H9 (cell line): ENCODE measurements around the gene TANK. TPM values are rescaled to one million over a fixed set of nuclear protein-coding genes. Genes with fewer than 3 reads are reported as not detected.

Source experiments
- DNase-seq: peaks from one replicate; pipeline ENCODE4 v3.0.0-alpha.2; 2017
- H2AFZ ChIP-seq: one replicate; pipeline ENCODE4 v1.6.1; 2013; ENCODE audit warnings: mild to moderate bottlenecking, low read length, control low read depth, moderate library complexity
- H2AK5ac ChIP-seq: 2 replicates; pipeline ENCODE4 v1.6.1; 2013; ENCODE audit warnings: low read length, control low read depth, mixed read lengths; ENCODE audit not compliant: insufficient read length
- H2BK120ac ChIP-seq: one replicate; pipeline ENCODE4 v1.6.1; 2013; ENCODE audit warnings: low read depth, mild to moderate bottlenecking, low read length, control low read depth, inconsistent platforms; ENCODE audit not compliant: poor library complexity, severe bottlenecking
- H2BK12ac ChIP-seq: 2 replicates; pipeline ENCODE4 v1.6.1; 2013; ENCODE audit warnings: low read length, control low read depth, mixed read lengths, low read depth; ENCODE audit not compliant: insufficient read length
- H2BK15ac ChIP-seq: 2 replicates; pipeline ENCODE4 v1.6.1; 2013; ENCODE audit warnings: low read depth, low read length, control low read depth
- H2BK20ac ChIP-seq: one replicate; pipeline ENCODE4 v1.6.1; 2013; ENCODE audit warnings: low read depth, mild to moderate bottlenecking, low read length, control low read depth, inconsistent platforms; ENCODE audit not compliant: poor library complexity, severe bottlenecking
- H2BK5ac ChIP-seq: 2 replicates; pipeline ENCODE4 v1.6.1; 2013; ENCODE audit warnings: low read length, control low read depth, mixed read lengths; ENCODE audit not compliant: insufficient read length
- H3K14ac ChIP-seq: 2 replicates; pipeline ENCODE4 v1.6.1; 2013; ENCODE audit warnings: low read length, control low read depth; ENCODE audit not compliant: insufficient read depth
- H3K18ac ChIP-seq: 2 replicates; pipeline ENCODE4 v1.6.1; 2013; ENCODE audit warnings: low read depth, mild to moderate bottlenecking, mixed read lengths, low read length, control low read depth; ENCODE audit not compliant: insufficient read length
- H3K23ac ChIP-seq: 2 replicates; pipeline ENCODE4 v1.6.1; 2013; ENCODE audit warnings: low read length, control low read depth, mixed read lengths, low read depth; ENCODE audit not compliant: insufficient read length
- H3K23me2 ChIP-seq: 2 replicates; pipeline ENCODE4 v1.6.1; 2013; ENCODE audit warnings: low read depth, mild to moderate bottlenecking, mixed read lengths, low read length, control low read depth; ENCODE audit not compliant: insufficient read length, poor library complexity, severe bottlenecking
- H3K27ac ChIP-seq: 2 replicates; pipeline ENCODE4 v1.5.1; 2013; ENCODE audit warnings: low read length, control low read depth, mixed read lengths, low read depth; ENCODE audit not compliant: insufficient read length
- H3K27me3 ChIP-seq: 2 replicates; pipeline ENCODE4 v1.6.1; 2013; ENCODE audit warnings: low read length, control low read depth, inconsistent platforms; ENCODE audit not compliant: insufficient read depth
- H3K4ac ChIP-seq: 2 replicates; pipeline ENCODE4 v1.6.1; 2013; ENCODE audit warnings: low read depth, mild to moderate bottlenecking, control low read depth, inconsistent platforms, low read length, moderate library complexity
- H3K4me1 ChIP-seq: 2 replicates; pipeline ENCODE4 v1.6.1; 2013; ENCODE audit warnings: low read length, control low read depth, inconsistent platforms; ENCODE audit not compliant: insufficient read depth
- H3K4me2 ChIP-seq: 2 replicates; pipeline ENCODE4 v1.6.1; 2013; ENCODE audit warnings: low read length, control low read depth, mixed read lengths; ENCODE audit not compliant: insufficient read length, insufficient read depth
- H3K56ac ChIP-seq: 2 replicates; pipeline ENCODE4 v1.6.1; 2013; ENCODE audit warnings: low read depth, mild to moderate bottlenecking, mixed read lengths, low read length, control low read depth; ENCODE audit not compliant: insufficient read length
- H3K79me1 ChIP-seq: 2 replicates; pipeline ENCODE4 v1.6.1; 2013; ENCODE audit warnings: low read depth, mild to moderate bottlenecking, moderate library complexity, low read length, control low read depth, inconsistent platforms; ENCODE audit not compliant: insufficient read depth, poor library complexity, severe bottlenecking
- H3K79me2 ChIP-seq: 2 replicates; pipeline ENCODE4 v1.6.1; 2013; ENCODE audit warnings: low read length, control low read depth, inconsistent platforms; ENCODE audit not compliant: insufficient read depth
- H3K9ac ChIP-seq: 2 replicates; pipeline ENCODE4 v1.6.1; 2013; ENCODE audit warnings: low read length, control low read depth, mixed read lengths; ENCODE audit not compliant: insufficient read length; ENCODE audit errors: extremely low read depth
- H3K9me3 ChIP-seq: one replicate; pipeline ENCODE4 v1.6.1; 2013; ENCODE audit warnings: low read depth, low read length, inconsistent platforms; ENCODE audit not compliant: control insufficient read depth
- H3T11ph ChIP-seq: one replicate; pipeline ENCODE4 v1.6.1; 2013; ENCODE audit warnings: mild to moderate bottlenecking, low read length, control low read depth, inconsistent platforms
- H4K20me1 ChIP-seq: one replicate; pipeline ENCODE4 v1.6.1; 2013; ENCODE audit not compliant: control insufficient read depth, insufficient read length, insufficient read depth
- H4K5ac ChIP-seq: 2 replicates; pipeline ENCODE4 v1.6.1; 2013; ENCODE audit warnings: low read depth, mild to moderate bottlenecking, mixed read lengths, low read length, control low read depth; ENCODE audit not compliant: insufficient read length
- H4K8ac ChIP-seq: replicated peaks from 2 replicates; pipeline ENCODE4 v1.6.1; 2013; ENCODE audit warnings: low read length, control low read depth, mixed read lengths, low read depth; ENCODE audit not compliant: insufficient read length
- H4K91ac ChIP-seq: 2 replicates; pipeline ENCODE4 v1.6.1; 2013; ENCODE audit warnings: low read depth, mild to moderate bottlenecking, moderate library complexity, mixed read lengths, low read length, control low read depth; ENCODE audit not compliant: insufficient read length
- H3K27ac Mint-ChIP-seq, 3 experiments: 2 replicates in 2 of 3; 3 replicates in 1 of 3; pipeline ENCODE4 v1.8.0; 2020 to 2021; ENCODE audit warnings: mixed read lengths in 3 of 3, mild to moderate bottlenecking in 1 of 3, moderate library complexity in 1 of 3
- H3K27me3 Mint-ChIP-seq: 2 replicates; pipeline ENCODE4 v1.8.0; 2021; ENCODE audit warnings: low read depth, mild to moderate bottlenecking, moderate library complexity, mixed read lengths
- H3K36me3 Mint-ChIP-seq, 3 experiments: 2 replicates in 2 of 3; 3 replicates in 1 of 3; pipeline ENCODE4 v1.8.0; 2020 to 2021; ENCODE audit warnings: low read depth in 3 of 3, mixed read lengths in 3 of 3; ENCODE audit not compliant: insufficient read depth in 1 of 3
- H3K4me1 Mint-ChIP-seq, 2 experiments: 2 replicates each; pipeline ENCODE4 v1.8.0; 2020; ENCODE audit warnings: mixed read lengths in 2 of 2
- H3K4me3 Mint-ChIP-seq, 2 experiments: 2 replicates in 1 of 2; 3 replicates in 1 of 2; pipeline ENCODE4 v1.8.0; 2020 to 2021; ENCODE audit warnings: mild to moderate bottlenecking in 2 of 2, mixed read lengths in 2 of 2, moderate library complexity in 1 of 2
- H3K9me3 Mint-ChIP-seq, 2 experiments: 2 replicates in 1 of 2; 3 replicates in 1 of 2; pipeline ENCODE4 v1.8.0; 2020; ENCODE audit warnings: mild to moderate bottlenecking in 2 of 2, mixed read lengths in 2 of 2, moderate library complexity in 1 of 2
- CTCF ChIP-seq: fragments of 200-600 bp; sonication (generic); conservative IDR thresholded peaks from 3 replicates; pipeline ENCODE4 v1.8.0; 2021; ENCODE audit warnings: antibody characterized with exemption, mild to moderate bottlenecking
- WGBS: extraction: QIAGEN DNeasy Blood & Tissue Kit; methylation state at CpG from one replicate; pipeline ENCODE4 v1.1.7; 2013; ENCODE audit warnings: missing lambda C conversion rate, low lambda C conversion rate, mixed read lengths; ENCODE audit not compliant: insufficient read length; ENCODE audit errors: extremely low coverage; 5-methylcytosine and 5-hydroxymethylcytosine counted together
- total RNA-seq: library from RNA; stranded (reverse); gene quantifications from 2 replicates; pipeline ENCODE4 v1.2.1, GENCODE V29; 2021

The TANK gene
- total RNA-seq, 1 experiment from 2014 or later = 23.9 TPM

DNA sequence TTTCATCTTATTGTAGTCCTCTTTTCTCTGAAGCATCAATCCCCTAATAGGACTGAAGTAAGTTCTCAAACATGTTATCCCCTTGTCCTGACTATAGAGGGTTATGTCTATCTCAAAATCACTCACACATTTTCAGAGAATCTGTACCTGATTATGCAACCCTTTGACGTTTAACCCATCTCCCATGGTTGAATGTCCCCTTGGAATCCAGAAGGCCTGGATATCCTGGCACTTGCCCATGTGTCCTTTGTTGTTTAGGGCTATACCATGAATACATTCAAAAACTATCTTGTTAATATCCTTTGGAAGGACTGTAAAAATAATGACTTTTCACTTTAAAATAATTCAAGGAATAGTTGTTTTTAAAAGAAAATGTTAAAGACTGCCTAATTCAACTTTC, 81.7 kb downstream of the TANK start:
- H3K23me2 ChIP-seq = peaks cover 24% of the 10 kb centered on the region
- H2BK12ac ChIP-seq = no peak overlapping the region
- Mint-ChIP-seq H3K36me3 (no peaks in the 10 kb centered on the region; a peak in 1 of 7 replicates), H3K4me1 (peaks cover 42 to 46% of the 10 kb centered on the region in 2 experiments), H3K9me3 (no peaks in the 10 kb centered on the region; a peak in 1 of 5 replicates), H3K27me3 (peaks cover 51% of the 10 kb centered on the region), H3K27ac (no peak overlapping the region), H3K4me3 (no peak overlapping the region)
- no peak overlapping the region for H3T11ph ChIP-seq
- no peak overlapping the region for H2BK120ac ChIP-seq
- no peak overlapping the region for H3K9ac ChIP-seq
- no peaks in the 10 kb centered on the region for H3K79me1 ChIP-seq
- no peak overlapping the region for H4K91ac ChIP-seq
- H3K23ac ChIP-seq = no peak overlapping the region
- no peaks in the 10 kb centered on the region for H3K79me2 ChIP-seq
- H3K4me1 ChIP-seq = peaks cover 7% of the 10 kb centered on the region; the same call in 1 of the 2 replicates
- H2BK5ac ChIP-seq = no peak overlapping the region
- H4K5ac ChIP-seq = no peak overlapping the region
- no peaks in the 10 kb centered on the region for H4K20me1 ChIP-seq
- no CpG with 5 or more reads among the region's 1 CpG for WGBS
- no peak overlapping the region for H3K4me2 ChIP-seq
- H4K8ac ChIP-seq = no peak overlapping the region
- H3K27ac ChIP-seq = no peak overlapping the region
- H3K18ac ChIP-seq = no peak overlapping the region
- no peak overlapping the region for H3K56ac ChIP-seq
- H3K14ac ChIP-seq = no peak overlapping the region
- H3K9me3 ChIP-seq = no peaks in the 10 kb centered on the region
- H3K27me3 ChIP-seq = no peaks in the 10 kb centered on the region; the same call in 1 of the 2 replicates
- no peak overlapping the region for H3K4ac ChIP-seq
- H2BK20ac ChIP-seq = no peak overlapping the region
- H2BK15ac ChIP-seq = no peak overlapping the region
- no peak overlapping the region for H2AFZ ChIP-seq
- TF ChIP-seq CTCF = no peak
- DNase-seq = no peak
- H2AK5ac ChIP-seq = no peak overlapping the region
